GM20000 (cell line): ENCODE measurements around the gene ZNF777.
A peak's percentile ranks its signal among the peaks of the same experiment; 100 is the strongest.

ENCODE experiments used
- DNase-seq: peaks from one replicate; pipeline ENCODE4 v3.0.0; 2012; ENCODE audit warnings: low spot score
- TF ChIP-seq, protein P1 (sequence below): IDR thresholded peaks from 2 replicates; pipeline ENCODE4 v1.5.1; 2012; ENCODE audit warnings: mild to moderate bottlenecking, control low read depth; ENCODE audit errors: extremely low read depth, missing control alignments

The ZNF777 gene

DNA sequence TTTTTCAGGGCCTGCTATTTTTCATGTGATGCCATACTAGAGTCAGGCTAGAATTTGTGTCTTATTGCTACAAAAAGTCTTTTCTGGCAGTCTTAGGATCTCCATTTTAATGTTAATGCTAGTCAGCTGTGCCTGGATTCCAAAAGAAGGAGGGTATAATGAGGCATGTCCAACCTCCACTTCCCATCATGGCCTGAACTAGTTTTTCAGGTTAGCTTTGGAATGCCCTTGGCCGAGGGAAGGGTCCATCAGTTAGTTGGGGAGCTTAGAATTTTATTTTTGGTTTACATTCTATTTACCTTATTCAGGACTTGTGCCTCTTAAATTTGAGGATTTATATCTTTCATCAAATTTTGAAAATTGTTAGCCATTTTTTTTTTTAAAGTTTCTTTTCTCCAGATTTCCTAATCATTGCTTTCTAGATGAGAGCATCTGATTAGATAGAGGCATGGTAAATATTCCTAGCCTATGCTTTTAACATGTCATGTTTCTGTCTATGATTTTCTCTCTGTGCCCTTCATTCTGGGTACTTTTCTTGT is 6.5 kb upstream of the ZNF777 start:
- TF ChIP-seq, protein P1, sequence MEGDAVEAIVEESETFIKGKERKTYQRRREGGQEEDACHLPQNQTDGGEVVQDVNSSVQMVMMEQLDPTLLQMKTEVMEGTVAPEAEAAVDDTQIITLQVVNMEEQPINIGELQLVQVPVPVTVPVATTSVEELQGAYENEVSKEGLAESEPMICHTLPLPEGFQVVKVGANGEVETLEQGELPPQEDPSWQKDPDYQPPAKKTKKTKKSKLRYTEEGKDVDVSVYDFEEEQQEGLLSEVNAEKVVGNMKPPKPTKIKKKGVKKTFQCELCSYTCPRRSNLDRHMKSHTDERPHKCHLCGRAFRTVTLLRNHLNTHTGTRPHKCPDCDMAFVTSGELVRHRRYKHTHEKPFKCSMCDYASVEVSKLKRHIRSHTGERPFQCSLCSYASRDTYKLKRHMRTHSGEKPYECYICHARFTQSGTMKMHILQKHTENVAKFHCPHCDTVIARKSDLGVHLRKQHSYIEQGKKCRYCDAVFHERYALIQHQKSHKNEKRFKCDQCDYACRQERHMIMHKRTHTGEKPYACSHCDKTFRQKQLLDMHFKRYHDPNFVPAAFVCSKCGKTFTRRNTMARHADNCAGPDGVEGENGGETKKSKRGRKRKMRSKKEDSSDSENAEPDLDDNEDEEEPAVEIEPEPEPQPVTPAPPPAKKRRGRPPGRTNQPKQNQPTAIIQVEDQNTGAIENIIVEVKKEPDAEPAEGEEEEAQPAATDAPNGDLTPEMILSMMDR, result no peak
- no peak for DNase-seq

GRCh38 chr7:149466364-149466763 is 5.5 kb upstream of the ZNF777 start:
- TF ChIP-seq, protein P1, result no peak
- DNase-seq, result no peak

GRCh38 chr7:149463500-149464161 is 2.8 kb upstream of the ZNF777 start:
- TF ChIP-seq, protein P1, result no peak
- no peak for DNase-seq

DNA sequence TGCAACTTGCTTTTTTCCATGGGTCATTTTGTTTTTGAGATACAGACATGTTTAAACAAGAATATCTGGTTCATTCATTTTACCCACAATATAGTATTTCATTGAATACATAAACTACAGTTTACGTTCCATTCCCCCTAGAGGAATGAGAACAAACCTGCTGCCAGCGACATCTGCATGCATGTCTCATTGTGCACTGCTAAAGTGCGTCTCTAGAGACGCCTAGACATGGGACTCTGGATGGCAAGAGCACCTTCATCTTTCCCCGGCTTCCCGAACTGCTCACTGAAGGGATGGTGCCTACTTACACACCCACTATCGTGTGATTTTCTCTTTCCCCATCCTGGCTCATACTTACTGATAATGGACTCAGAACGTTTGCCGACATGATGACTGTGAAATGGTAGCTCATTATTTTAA is 1.2 kb upstream of the ZNF777 start:
- TF ChIP-seq, protein P1, result no peak

DNA sequence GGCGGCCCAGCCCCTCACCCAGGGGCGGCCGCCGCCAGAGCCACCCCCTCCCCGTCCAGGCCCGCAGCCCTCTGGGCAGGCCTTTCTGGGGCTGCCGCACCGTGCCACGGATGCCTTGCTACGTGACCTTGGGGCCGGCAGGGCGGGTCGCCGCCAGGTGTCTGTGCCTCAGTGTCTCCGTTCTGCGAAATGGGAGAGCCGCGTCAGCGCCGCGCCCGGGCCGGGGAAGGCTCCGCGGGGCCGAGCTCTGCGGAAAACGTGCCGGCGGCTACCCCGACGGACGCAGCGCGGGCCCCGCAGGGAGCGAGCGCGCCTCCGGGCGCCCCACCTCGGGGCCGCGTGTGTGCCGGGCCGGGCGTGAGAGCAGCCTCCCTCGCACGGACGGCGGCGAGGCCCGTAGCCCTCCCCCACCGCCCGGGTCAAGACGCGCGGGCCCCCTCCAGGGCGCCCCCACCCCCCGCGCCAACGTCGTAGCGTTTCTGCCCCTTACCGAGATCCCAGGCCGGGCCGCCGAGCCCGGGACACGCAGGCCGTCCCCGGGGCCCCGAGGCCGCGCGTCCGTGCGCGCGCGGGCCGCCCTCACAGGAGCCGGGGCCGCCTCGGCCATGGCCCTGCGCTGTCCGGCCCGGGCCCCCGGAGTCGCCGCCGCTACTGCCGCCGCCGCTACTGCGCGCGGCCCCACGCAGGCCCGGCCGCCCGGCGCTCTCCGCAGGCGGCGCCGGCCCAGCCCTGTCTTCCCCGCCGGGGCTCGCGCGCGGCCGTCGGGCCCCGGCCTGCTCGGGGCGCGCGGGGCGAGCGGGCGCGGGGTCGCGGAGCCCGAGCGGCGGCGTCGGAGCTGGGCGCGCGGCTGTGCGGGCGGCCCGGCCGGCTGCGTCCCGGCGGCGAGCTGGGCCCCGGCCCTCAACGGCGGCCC is 1.1 kb downstream of the ZNF777 start:
- TF ChIP-seq, protein P1, result no peak
- DNase-seq, result peak; percentile 85

More for the DNA sequence above, 1.2 kb upstream of the ZNF777 start:
- no peak for DNase-seq

DNA sequence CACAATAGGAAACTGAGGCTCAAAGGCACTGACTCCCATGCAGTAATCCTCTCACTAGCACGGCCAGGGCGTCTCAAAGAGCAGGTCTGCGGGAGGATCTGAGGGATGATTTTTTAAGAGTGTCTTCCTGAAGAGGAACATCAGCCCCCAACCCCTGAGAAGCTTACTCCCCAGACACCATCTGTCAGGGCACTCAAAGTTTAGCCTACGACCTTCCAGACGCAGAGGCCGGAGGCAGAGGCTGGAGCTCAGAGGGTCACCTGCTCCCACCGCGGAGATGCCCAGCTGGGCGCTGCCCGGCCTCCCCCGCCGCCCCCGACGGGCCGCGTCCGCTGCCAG is 1.7 kb downstream of the ZNF777 start:
- DNase-seq, result no peak
- TF ChIP-seq, protein P1, result no peak

DNA sequence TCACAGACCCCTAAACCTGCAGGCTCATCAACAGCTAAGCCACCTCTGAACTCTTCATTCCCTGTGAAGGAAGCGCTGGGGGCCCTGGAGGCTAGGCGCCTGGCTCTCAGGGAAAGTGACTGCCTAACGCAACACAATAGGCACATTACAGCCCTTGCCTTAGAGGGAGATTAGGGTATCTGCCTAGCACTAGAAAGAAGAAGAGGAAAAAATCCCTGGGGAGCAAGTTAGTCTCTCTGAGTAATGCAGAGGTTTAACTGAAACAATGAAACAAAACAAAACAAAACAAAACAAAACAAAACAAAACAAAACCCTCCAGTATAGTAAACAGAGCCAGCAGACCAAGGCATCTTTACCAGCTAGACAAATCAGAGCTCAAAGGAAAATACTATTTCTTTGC is 2.6 kb downstream of the ZNF777 start:
- no peak for DNase-seq
- TF ChIP-seq, protein P1, result no peak
